B cell (primary cell): ENCODE measurements around the gene LURAP1L. TPM values are rescaled to one million over a fixed set of nuclear protein-coding genes. Genes with fewer than 3 reads are reported as not detected.

Source experiments
- ATAC-seq: fragments of 200-7000 bp; cut with Tn5 transposase; one replicate; pipeline ENCODE4 v1.10.0; 2021; ENCODE audit warnings: low read depth, mild to moderate bottlenecking, moderate number of reproducible peaks, moderate library complexity
- CTCF ChIA-PET: fragments of 350-600 bp; sonication (Branson Sonifier 250); formaldehyde crosslinking; loops from one replicate; lab custom pipeline; 2021; ENCODE audit warnings: antibody characterized with exemption, inconsistent platforms; lab: Charles Lee
- POLR2A ChIA-PET: fragments of 350-600 bp; sonication (Branson Sonifier 250); formaldehyde crosslinking; loops from one replicate; lab custom pipeline; 2021; ENCODE audit warnings: antibody characterized with exemption; lab: Charles Lee
- DNase-seq: peaks from one replicate; pipeline ENCODE4 v3.0.0; 2013
- H2AFZ ChIP-seq: 2 replicates; pipeline ENCODE4 v1.6.1; 2012; ENCODE audit warnings: mild to moderate bottlenecking, low read depth, low read length; ENCODE audit not compliant: insufficient read depth, poor library complexity, severe bottlenecking
- H3K27ac ChIP-seq, 2 donors: 1 replicate in 1 of 2; 2 replicates in 1 of 2; pipeline ENCODE4 v1.5.1; 2012 to 2013; ENCODE audit warnings: low read length in 2 of 2, mild to moderate bottlenecking in 2 of 2, moderate library complexity in 1 of 2
- H3K27me3 ChIP-seq, 4 experiments: fragments of 200-600 bp in 1 of 4; sonication (generic) in 1 of 4; replicated peaks in 1 of 4; 1 replicate in 2 of 4; 2 replicates in 2 of 4; pipeline versions ENCODE4 v1.6.1 to v1.7.0; 2013 to 2016; ENCODE audit warnings: low read length in 3 of 4, mild to moderate bottlenecking in 2 of 4, mixed read lengths in 1 of 4, moderate library complexity in 1 of 4; ENCODE audit not compliant: insufficient read depth in 4 of 4, control insufficient read depth in 3 of 4; ENCODE audit errors: control extremely low read depth in 1 of 4
- H3K36me3 ChIP-seq, 2 experiments: replicated peaks in 1 of 2; 1 replicate in 1 of 2; 2 replicates in 1 of 2; pipeline versions ENCODE4 v1.6.1 to v1.7.1; 2013; ENCODE audit warnings: low read length in 1 of 2; ENCODE audit not compliant: insufficient read depth in 2 of 2, control insufficient read depth in 1 of 2; ENCODE audit errors: control extremely low read depth in 1 of 2, extremely low read depth in 1 of 2
- H3K4me1 ChIP-seq, 2 donors: fragments of 200-600 bp in 1 of 2; sonication (generic) in 1 of 2; 1 replicate in 1 of 2; 2 replicates in 1 of 2; pipeline versions ENCODE4 v1.5.1 to v1.6.1; 2013 to 2017; ENCODE audit warnings: low read length in 2 of 2; ENCODE audit not compliant: control insufficient read depth in 2 of 2, insufficient read depth in 2 of 2
- H3K4me2 ChIP-seq: replicated peaks from 2 replicates; pipeline ENCODE3; 2012; ENCODE audit warnings: mild to moderate bottlenecking, low read depth, low read length; ENCODE audit not compliant: poor library complexity, severe bottlenecking
- H3K4me3 ChIP-seq, 5 experiments: fragments of 200-600 bp in 1 of 5; sonication (generic) in 1 of 5; 1 replicate in 3 of 5; 2 replicates in 2 of 5; pipeline versions ENCODE4 v1.5.1 to v1.7.0; 2011 to 2016; ENCODE audit warnings: low read length in 4 of 5, mild to moderate bottlenecking in 4 of 5, low read depth in 2 of 5, control low read depth in 1 of 5, moderate library complexity in 1 of 5; ENCODE audit not compliant: insufficient read depth in 1 of 5; ENCODE audit errors: control extremely low read depth in 1 of 5, extremely low read depth in 1 of 5
- H3K79me2 ChIP-seq: fragments of 200-600 bp; sonication (generic); one replicate; pipeline ENCODE4 v1.6.0; 2016; ENCODE audit warnings: low read length; ENCODE audit not compliant: control insufficient read depth, insufficient read depth
- H3K9ac ChIP-seq: fragments of 200-600 bp; sonication (generic); 2 replicates; pipeline ENCODE4 v1.6.1; 2017; ENCODE audit warnings: mild to moderate bottlenecking, low read length, moderate library complexity
- H3K9me3 ChIP-seq, 3 donors: one replicate each; pipeline versions ENCODE4 v1.6.1 to v1.7.1; 2013; ENCODE audit warnings: low read length in 2 of 3; ENCODE audit not compliant: control insufficient read depth in 2 of 3, insufficient read depth in 1 of 3; ENCODE audit errors: control extremely low read depth in 1 of 3
- H4K20me1 ChIP-seq: 2 replicates; pipeline ENCODE4 v1.6.0; 2012; ENCODE audit warnings: mild to moderate bottlenecking, low read length; ENCODE audit not compliant: insufficient read depth, control insufficient read depth, poor library complexity, severe bottlenecking
- H3K27ac Mint-ChIP-seq: one replicate; pipeline ENCODE4 v1.8.0; 2021; ENCODE audit warnings: mixed read lengths
- H3K27me3 Mint-ChIP-seq: one replicate; pipeline ENCODE4 v1.8.0; 2021; ENCODE audit warnings: mixed read lengths
- H3K4me1 Mint-ChIP-seq: one replicate; pipeline ENCODE4 v1.8.0; 2021; ENCODE audit warnings: mixed read lengths
- H3K4me3 Mint-ChIP-seq: one replicate; pipeline ENCODE4 v1.8.0; 2021; ENCODE audit warnings: mixed read lengths
- H3K9me3 Mint-ChIP-seq: one replicate; pipeline ENCODE4 v1.8.0; 2022; ENCODE audit warnings: mixed read lengths; ENCODE audit not compliant: insufficient read depth
- EZH2 ChIP-seq: IDR thresholded peaks from 2 replicates; pipeline ENCODE4 v1.6.1; 2012; ENCODE audit warnings: borderline replicate concordance, low read depth, mild to moderate bottlenecking, moderate library complexity, low read length; ENCODE audit not compliant: insufficient read depth, poor library complexity, severe bottlenecking
- WGBS: methylation state at CpG from one replicate; pipeline ENCODE4 v1.1.5; 2013; ENCODE audit warnings: missing lambda C conversion rate; ENCODE audit not compliant: insufficient coverage; 5-methylcytosine and 5-hydroxymethylcytosine counted together
- intact Hi-C: fragments of 100-400 bp; cut with micrococcal nuclease; formaldehyde crosslinking; loops from one replicate; pipeline ENCODE4 v1.10.0; 2022
- polyA plus RNA-seq: library from polyadenylated mRNA; depleted of rRNA; stranded (reverse); fragments of >200 nt; gene quantifications from 2 replicates; pipeline ENCODE4 v1.2.3, GENCODE V29; 2012
- total RNA-seq, 2 donors: library from RNA; stranded (reverse); fragments of 120-200 nt in 1 of 2; gene quantifications; 1 replicate in 1 of 2; 2 replicates in 1 of 2; pipeline versions ENCODE4 v1.2.3 to v1.2.4, GENCODE V29; 2013 to 2022
- TF ChIP-seq, protein P1 (sequence below): fragments of 200-600 bp; IDR thresholded peaks from one replicate; pipeline ENCODE4 v1.8.0; 2022; ENCODE audit warnings: antibody characterized with exemption, mild to moderate bottlenecking

The LURAP1L gene
- total and polyA plus RNA-seq, 2 donors (not counting 1 experiment from before 2014, with no cell fraction given) = not detected

DNA sequence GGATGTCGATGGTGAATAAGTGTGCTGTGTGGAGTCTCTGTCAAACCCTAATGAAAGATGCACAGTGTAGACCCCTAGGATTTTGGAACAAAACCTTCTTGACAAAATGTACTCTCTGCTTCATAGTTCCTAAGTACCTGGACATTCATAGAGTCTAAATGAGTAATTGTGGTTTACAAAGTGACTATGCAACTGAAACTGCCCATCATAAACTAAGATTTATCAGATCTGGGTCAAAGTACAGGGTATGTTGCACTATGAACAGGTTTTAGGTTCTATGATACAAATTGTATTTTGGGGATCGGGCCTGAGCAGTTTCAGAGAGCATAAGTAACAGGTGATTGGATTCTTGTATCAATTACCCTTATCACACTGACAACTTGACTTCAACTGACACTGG lies 79.4 kb downstream of the LURAP1L start:
- no peak overlapping the region for H3K27ac Mint-ChIP-seq
- no peaks in the 10 kb centered on the region for H3K4me1 Mint-ChIP-seq
- Histone ChIP-seq H3K4me3 (no peak overlapping the region), H4K20me1 (no peaks in the 10 kb centered on the region), H3K27ac (no peak overlapping the region), H3K4me1 (no peaks in the 10 kb centered on the region), H2AFZ (no peak overlapping the region), H3K79me2 (no peaks in the 10 kb centered on the region), H3K4me2 (no peak overlapping the region), H3K36me3 (no peaks in the 10 kb centered on the region), H3K27me3 (no peaks in the 10 kb centered on the region), H3K9me3 (peaks cover 0 to 4% (median 0%) of the 10 kb centered on the region in 3 donors), H3K9ac (no peak overlapping the region)
- WGBS = no CpG with 5 or more reads among the region's 2 CpGs
- H3K4me3 Mint-ChIP-seq = no peak overlapping the region
- no peaks in the 10 kb centered on the region for H3K9me3 Mint-ChIP-seq
- DNase-seq (no peak), ATAC-seq (no peak)
- no peaks in the 10 kb centered on the region for H3K27me3 Mint-ChIP-seq
- no peak for TF ChIP-seq EZH2
- TF ChIP-seq, protein P1, sequence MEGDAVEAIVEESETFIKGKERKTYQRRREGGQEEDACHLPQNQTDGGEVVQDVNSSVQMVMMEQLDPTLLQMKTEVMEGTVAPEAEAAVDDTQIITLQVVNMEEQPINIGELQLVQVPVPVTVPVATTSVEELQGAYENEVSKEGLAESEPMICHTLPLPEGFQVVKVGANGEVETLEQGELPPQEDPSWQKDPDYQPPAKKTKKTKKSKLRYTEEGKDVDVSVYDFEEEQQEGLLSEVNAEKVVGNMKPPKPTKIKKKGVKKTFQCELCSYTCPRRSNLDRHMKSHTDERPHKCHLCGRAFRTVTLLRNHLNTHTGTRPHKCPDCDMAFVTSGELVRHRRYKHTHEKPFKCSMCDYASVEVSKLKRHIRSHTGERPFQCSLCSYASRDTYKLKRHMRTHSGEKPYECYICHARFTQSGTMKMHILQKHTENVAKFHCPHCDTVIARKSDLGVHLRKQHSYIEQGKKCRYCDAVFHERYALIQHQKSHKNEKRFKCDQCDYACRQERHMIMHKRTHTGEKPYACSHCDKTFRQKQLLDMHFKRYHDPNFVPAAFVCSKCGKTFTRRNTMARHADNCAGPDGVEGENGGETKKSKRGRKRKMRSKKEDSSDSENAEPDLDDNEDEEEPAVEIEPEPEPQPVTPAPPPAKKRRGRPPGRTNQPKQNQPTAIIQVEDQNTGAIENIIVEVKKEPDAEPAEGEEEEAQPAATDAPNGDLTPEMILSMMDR = no peak
- intact Hi-C loops = no loop called here
- CTCF ChIA-PET = no interaction called here
- POLR2A ChIA-PET = no interaction called here

DNA sequence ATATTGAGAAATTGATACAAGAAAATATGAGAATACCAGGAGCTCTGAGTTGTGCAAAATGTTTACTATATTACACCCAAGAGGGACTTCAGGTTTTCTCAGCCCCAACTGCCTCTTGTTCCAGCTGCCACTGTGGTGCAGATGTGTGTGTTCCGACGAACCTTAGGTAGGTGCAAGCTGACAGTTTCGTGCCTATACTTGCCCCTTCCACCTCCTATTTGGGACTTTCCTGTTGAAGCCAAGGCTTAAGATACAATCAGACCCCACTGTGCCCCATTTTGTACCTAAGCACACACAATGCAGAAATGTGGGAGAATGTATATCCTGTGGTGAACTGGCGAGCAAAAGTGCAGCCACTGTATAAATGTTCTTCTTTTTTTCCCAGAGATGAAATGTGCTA lies 80.2 kb downstream of the LURAP1L start:
- no peaks in the 10 kb centered on the region for H3K79me2 ChIP-seq
- DNase-seq (no peak), ATAC-seq (no peak)
- H3K27me3 Mint-ChIP-seq = no peaks in the 10 kb centered on the region
- no peak overlapping the region for H3K27ac Mint-ChIP-seq
- WGBS = 80% methylated on average over 3 of the region's 4 CpGs
- TF ChIP-seq, protein P1 = no peak
- no peak for TF ChIP-seq EZH2
- H3K9ac ChIP-seq = no peak overlapping the region
- H3K9me3 Mint-ChIP-seq = no peaks in the 10 kb centered on the region
- H3K27ac ChIP-seq = no peak overlapping the region
- no peaks in the 10 kb centered on the region for H3K36me3 ChIP-seq
- ChIA-PET CTCF (no interaction called here), POLR2A (no interaction called here)
- H3K9me3 ChIP-seq = peaks cover 0 to 4% (median 0%) of the 10 kb centered on the region in 3 donors
- H3K4me1 ChIP-seq = no peaks in the 10 kb centered on the region
- no peaks in the 10 kb centered on the region for H3K27me3 ChIP-seq
- H3K4me3 ChIP-seq = no peak overlapping the region
- H3K4me2 ChIP-seq = no peak overlapping the region
- H3K4me3 Mint-ChIP-seq = no peak overlapping the region
- H4K20me1 ChIP-seq = no peaks in the 10 kb centered on the region
- H2AFZ ChIP-seq = no peak overlapping the region
- intact Hi-C loops = no loop called here
- H3K4me1 Mint-ChIP-seq = no peaks in the 10 kb centered on the region
